Inflammatory macrophage (primary cell): ENCODE data around the gene NECTIN1.

ENCODE experiments used
- DNase-seq, 2 donors: peaks; one replicate each; pipeline ENCODE4 v3.0.0-alpha.2; 2020 to 2022

NECTIN1 gene

DNA sequence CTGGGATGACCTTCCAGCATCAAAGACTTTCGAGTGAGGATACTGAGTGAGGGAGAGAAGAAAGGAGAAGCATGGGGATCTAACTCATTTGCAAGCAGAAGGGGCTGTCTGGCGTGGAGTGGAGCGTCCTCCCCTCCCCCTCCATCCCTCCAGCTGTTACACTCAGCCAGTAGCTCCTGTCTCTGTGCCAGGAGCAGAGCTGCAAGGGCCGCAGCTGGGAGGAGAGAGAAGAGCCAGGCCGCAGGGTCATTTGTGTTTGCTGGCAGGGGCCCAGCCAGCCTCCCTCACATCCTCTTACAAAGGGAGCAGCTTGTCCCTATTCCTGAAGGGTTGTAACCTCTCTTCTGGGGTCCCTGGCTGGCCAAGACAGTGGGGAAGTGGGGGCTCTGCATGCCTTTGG is 57.9 kb downstream of the NECTIN1 start:
- no peak for DNase-seq

DNA sequence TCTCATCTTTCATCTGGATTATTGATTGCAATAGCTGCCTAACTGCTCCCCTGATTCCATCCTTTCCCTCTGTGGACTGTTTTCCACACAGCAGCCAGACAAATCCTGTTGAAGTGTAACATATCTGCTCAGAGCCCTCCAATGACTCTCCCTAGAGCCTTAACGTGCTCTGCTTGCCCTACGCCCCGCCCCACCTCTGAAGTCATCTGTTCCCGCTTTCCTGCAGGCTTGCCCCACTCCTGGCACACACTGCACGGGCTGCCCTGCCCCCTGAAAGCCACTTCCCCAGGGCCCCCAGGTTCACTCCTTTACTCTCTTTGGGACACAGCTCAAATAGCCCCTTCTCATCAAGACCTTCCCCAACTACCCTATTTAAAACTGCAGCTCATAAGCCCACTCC is 59.5 kb downstream of the NECTIN1 start:
- DNase-seq: no peak

DNA sequence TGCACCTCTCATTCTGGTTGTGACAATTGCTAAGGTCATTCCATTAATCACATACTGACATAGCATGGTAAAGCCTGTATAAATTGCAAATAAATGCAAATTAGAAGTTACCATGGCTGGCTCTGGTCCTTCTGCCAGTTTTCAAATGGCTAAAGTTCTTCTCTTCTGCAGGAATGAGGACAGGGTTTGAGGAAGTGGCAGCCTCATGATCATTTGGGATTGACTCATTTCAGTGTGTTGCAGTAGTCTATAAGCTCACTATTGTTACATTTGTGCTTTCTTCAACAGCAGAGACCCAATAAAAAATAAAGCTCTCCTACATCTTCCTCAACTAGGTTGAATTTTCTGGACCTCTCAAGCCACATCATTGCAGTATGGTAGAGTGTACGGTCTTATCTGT is 60.3 kb downstream of the NECTIN1 start:
- DNase-seq: peak; percentile 77 to 83

DNA sequence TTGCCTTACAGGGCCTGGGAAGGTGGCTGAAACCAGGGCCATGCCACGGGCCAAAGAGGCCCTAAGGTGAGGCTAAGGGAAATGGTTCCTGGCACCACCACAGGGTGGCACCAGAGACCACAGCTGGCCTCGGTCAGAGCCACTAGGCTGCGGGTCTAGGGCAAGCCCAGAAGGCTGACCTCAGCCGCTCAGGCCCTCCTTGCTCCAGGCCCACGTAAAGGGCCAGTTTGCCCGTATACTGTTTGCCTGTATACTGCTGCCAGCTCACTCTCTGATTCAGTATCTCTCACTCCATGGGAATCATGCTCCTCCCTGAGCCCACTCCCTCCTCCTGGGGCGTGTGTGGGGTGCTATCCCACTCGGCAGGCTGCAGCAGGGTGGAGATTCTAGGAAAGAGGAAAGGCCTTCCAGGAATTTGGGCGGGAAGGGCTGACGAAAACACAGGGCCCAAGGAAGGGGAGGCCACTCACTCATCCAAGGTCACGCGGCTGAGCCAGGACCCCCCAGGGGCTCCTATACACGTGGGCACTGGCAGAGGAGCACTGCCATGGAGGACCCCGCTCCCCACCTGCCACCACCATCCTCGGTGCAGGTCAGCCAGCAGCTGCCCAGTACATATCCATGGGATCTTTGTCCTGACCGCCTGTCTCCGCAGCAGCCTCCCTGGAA is 62.4 kb downstream of the NECTIN1 start:
- DNase-seq: peak; percentile 74 to 79

GRCh38 chr11:119666061-119666460 is 62.9 kb downstream of the NECTIN1 start:
- DNase-seq: no peak

DNA sequence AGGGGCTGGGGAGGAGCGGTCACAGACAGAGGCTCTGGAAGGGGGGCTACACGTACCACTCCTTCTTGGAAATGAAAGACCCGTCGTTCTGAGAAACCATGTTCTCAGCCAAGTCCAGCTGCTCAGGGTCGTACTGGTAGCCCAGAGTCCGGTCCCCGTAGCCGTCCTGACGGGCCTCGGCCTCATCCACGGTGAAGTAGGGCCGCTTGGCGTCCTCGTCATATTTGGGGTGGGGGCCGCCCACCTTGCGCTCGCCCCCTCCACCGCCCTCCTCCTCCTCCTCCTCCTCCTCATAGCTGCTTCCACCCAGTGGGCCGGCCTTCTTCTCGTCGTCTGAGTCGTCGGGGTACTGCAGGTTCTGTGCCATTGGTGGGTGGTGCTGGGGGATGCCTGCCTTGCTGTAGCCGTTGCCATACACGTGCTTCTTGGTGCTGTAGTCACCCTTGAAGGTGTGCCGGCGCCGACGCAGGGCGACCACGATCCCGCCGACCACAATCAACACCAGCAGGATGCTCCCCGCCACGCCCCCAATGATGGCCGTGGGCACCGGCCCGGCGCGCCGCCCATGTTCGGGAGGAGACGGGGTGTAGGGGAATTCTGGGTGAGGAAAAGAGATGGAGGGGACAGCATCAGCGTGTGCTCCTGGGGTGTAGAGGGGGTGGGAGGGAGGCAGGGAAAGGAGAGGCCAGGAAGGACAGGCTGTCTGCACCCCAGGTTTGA is 64.1 kb downstream of the NECTIN1 start:
- DNase-seq: no peak

- no peak for DNase-seq
Observed at GRCh38 chr11:119664063-119664572, 64.9 kb downstream of the NECTIN1 start.

GRCh38 chr11:119663279-119663678 is 65.7 kb downstream of the NECTIN1 start:
- no peak for DNase-seq

DNA sequence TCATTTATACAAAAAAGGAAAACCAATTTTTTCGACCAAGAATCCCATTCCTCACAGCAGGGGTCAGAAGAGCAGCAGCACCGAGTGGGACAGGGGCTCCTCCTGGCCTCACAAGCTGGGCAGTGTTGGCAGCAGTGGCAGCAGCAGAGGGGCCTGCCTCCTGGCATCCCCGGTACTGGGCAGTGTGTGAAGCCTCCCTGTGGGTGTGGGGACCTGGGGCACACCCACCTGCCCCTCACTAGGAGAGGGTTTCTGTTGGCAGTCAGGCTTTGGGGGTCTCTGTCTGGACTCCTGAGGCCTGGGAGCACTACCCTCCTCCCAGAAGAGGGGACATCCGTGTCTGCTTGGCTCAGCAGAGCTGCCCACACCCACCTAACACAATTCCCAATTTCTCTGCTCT is 67.8 kb downstream of the NECTIN1 start:
- DNase-seq: no peak

DNA sequence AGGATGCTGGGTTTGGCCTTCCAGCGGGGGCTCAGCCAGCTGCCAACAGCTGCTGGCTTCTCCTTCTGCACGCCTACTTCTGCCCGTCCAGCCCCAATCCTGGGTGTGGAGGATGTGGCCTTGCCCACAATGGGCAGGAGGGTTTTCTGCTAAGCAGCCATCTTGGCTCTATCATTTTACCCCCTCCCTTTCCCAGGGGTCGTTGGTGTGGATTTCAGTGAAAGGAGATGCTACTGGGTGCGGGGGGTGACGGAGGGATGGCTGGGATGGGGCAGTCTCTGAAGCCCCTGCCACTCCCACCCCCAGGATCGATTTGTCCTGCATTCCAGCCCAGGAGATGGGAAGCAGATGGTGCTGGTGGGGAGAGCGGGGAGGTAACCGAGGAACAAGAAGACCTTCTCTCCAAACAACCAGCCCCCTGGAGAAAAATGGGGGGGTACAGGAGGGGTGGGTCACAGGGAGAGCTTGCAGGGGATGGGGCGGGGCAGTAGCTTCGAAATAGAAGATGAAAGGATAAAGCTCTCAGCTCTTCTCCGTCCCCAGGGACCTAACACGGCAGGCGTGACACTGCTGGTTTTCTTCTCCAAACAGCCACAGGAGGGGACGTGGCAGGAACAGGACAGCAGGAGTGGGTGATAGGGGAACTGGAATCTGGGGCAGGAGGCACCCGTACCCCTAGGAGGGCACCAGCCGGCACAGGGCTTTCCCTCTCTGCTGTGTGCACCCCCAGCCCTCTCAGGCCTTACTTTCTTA is 68.9 kb downstream of the NECTIN1 start:
- DNase-seq: no peak

- no peak for DNase-seq
Observed at GRCh38 chr11:119652907-119653659, 75.9 kb downstream of the NECTIN1 start.

DNA sequence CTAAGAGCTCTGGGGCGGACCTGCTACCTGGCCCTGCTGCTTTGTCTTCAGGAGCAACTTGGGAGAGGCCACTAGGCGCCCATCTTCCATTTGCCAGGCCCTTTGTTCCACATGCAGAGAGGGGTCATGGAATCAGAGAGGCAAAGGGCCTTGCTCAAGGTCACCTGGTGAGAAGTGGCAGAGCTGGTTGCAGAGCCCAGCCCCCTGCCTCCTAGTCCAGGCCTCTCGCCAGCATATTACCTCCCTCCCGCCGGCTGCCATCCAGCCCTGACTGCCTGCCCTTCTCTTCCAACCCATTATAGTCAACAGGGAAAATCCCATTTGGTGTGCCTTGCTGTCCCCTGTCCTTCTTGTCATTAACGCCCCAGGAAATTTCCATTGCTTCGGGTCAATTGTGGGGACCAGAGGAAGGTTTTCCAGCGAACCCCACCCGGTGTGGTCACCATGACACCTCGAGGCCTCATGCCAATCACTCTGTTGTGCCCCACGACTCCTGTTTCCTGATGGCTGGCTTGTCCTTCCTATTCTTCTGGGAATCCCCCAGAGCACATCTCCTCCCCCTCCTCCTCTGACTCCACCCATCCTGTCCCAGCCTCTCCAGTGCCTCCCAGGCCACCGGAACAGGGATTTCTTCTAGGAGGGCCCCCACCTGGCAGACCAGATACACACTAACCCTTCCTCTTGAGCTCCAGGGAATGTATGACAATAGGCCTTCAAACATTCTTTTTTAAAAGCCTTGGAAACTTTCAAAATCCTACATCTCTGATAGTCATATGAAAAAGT is 77.0 kb downstream of the NECTIN1 start:
- DNase-seq: no peak

DNA sequence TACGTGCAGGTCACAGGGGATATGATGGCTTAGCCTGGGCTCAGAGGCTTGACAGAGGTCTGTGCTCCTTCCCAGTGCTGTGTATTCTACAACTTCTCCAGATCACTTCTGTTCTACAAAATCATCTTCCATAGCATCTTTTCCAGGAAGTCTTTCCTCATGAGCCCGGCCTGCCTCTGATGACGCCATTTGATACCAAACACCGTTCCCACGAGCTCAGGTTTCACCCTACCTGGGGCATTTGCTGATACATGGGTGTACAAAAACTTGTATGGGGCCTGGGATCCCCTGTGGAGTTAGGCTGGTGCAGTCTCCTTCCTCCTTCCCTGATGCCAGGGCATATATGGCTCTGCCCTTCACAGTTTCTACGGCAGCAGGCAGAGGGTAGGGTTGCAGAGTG is 78.7 kb downstream of the NECTIN1 start:
- no peak for DNase-seq

- no peak for DNase-seq
Observed at GRCh38 chr11:119647254-119647653, 81.7 kb downstream of the NECTIN1 start.

DNA sequence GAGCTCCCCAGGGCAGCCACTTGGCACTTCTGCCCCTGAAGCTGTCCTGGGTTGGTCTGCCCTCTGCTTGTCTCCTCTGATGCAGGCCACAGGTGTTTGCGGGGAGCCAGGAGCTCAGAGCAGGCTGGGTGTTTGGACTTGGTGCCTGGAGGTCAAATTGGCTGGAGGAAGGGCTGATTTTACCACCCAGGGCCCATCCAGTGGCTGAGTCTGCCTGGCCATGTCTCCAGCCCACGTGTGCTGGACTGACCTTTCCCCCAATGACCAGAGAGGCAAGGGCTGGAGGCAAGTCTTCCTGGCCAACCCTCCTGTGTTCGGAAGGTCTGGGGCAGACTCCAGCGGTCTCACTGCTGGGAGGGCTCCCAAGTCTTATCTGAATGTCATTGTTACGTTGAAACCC is 84.0 kb downstream of the NECTIN1 start:
- DNase-seq: no peak

- DNase-seq: no peak
Observed at GRCh38 chr11:119644502-119644901, 84.5 kb downstream of the NECTIN1 start.

- DNase-seq: no peak
Observed at GRCh38 chr11:119643876-119644225, 85.1 kb downstream of the NECTIN1 start.

- no peak for DNase-seq
Observed at GRCh38 chr11:119643212-119643875, 85.7 kb downstream of the NECTIN1 start.

GRCh38 chr11:119641983-119642745 is 86.8 kb downstream of the NECTIN1 start:
- peak; percentile 12 to 24 for DNase-seq

- peak; percentile 25 to 47 for DNase-seq
Observed at GRCh38 chr11:119640541-119640940, 88.5 kb downstream of the NECTIN1 start.
